GM18873 (cell line): ENCODE measurements around the gene DCXR.

ENCODE experiments used
- ATAC-seq: cut with Tn5 transposase; IDR thresholded peaks from one replicate; pipeline ENCODE4 v1.9.1; 2021; ENCODE audit warnings: mild to moderate bottlenecking, moderate library complexity, moderate number of reproducible peaks; ENCODE audit not compliant: unreplicated experiment, low FRiP score

DCXR gene

GRCh38 chr17:82056729-82057621 is 19.5 kb upstream of the DCXR start:
- ATAC-seq, result no peak

- no peak for ATAC-seq
These were observed 18.6 kb upstream of the DCXR start for GRCh38 chr17:82055965-82056728.

- ATAC-seq, result no peak
These were observed 17.8 kb upstream of the DCXR start for GRCh38 chr17:82055023-82055964.

- ATAC-seq, result no peak
These were observed 17.0 kb upstream of the DCXR start for GRCh38 chr17:82054351-82055022.

- ATAC-seq, result no peak
These were observed 16.2 kb upstream of the DCXR start for GRCh38 chr17:82053556-82054263.

- no peak for ATAC-seq
These were observed 15.6 kb upstream of the DCXR start for GRCh38 chr17:82053130-82053529.

GRCh38 chr17:82052638-82053059 is 15.2 kb upstream of the DCXR start:
- no peak for ATAC-seq

- ATAC-seq, result no peak
These were observed 14.5 kb upstream of the DCXR start, which contains the start of the genes GPS1 and RFNG for GRCh38 chr17:82051776-82052637. Gene GPS1 (plus strand): TSS chr17:82051898. CDS start chr17:82051932, 34 bp downstream. Gene RFNG (minus strand): TSS chr17:82051811. CDS start chr17:82051766, 45 bp downstream.

GRCh38 chr17:82050761-82051641 is 13.5 kb upstream of the DCXR start:
- no peak for ATAC-seq

- ATAC-seq, result no peak
These were observed 12.8 kb upstream of the DCXR start for GRCh38 chr17:82050152-82050760.

GRCh38 chr17:82049521-82049971 is 12.0 kb upstream of the DCXR start:
- ATAC-seq, result no peak

- no peak for ATAC-seq
These were observed 11.6 kb upstream of the DCXR start for GRCh38 chr17:82049106-82049505.

- ATAC-seq, result no peak
These were observed 11.1 kb upstream of the DCXR start for GRCh38 chr17:82048571-82048971.

- ATAC-seq, result no peak
These were observed 10.5 kb upstream of the DCXR start for GRCh38 chr17:82047914-82048570.

- no peak for ATAC-seq
These were observed 9.9 kb upstream of the DCXR start for GRCh38 chr17:82047379-82047778.

- ATAC-seq, result no peak
These were observed 9.4 kb upstream of the DCXR start for GRCh38 chr17:82046903-82047302.
